H1 (cell line): ENCODE data around the gene PSMC3IP. TPM values are rescaled to one million over a fixed set of nuclear protein-coding genes. Genes with fewer than 3 reads are reported as not detected.

Source experiments
- BRCA1 ChIP-seq: IDR thresholded peaks from 2 replicates; pipeline ENCODE4 v1.6.1; 2012; ENCODE audit warnings: low read depth, low read length, improper control_type of control experiment
- CBX5 ChIP-seq: fragments of 300-800, 300-1000 bp; sonication (generic); IDR thresholded peaks from 2 replicates; pipeline ENCODE4 v1.7.1; 2016; ENCODE audit warnings: antibody characterized with exemption, low read length, low read depth
- HDAC2 ChIP-seq, 2 experiments: fragments of 300-600 bp in 1 of 2; sonication (generic) in 1 of 2; IDR thresholded peaks; 2 replicates each; pipeline ENCODE4 v1.6.1; 2011 to 2012; ENCODE audit warnings: low read depth in 2 of 2, low read length in 2 of 2, mild to moderate bottlenecking in 2 of 2, moderate library complexity in 2 of 2, borderline replicate concordance in 1 of 2, inconsistent platforms in 1 of 2
- RFX5 ChIP-seq: IDR thresholded peaks from 2 replicates; pipeline ENCODE4 v1.6.1; 2011; ENCODE audit warnings: low read depth, low read length, improper control_type of control experiment, borderline replicate concordance
- polyA plus RNA-seq, 7 experiments: library from polyadenylated mRNA; depleted of rRNA in 3 of 7; stranded (reverse) in 5 of 7; unstranded in 2 of 7; fragments of >200 nt in 5 of 7; fragments of 200-250 nt in 2 of 7; gene quantifications; 1 replicate in 5 of 7; 2 replicates in 1 of 7; 4 replicates in 1 of 7; pipeline versions ENCODE4 v1.2.1 to v1.2.3, GENCODE V29; 2011 to 2013; ENCODE audit warnings: missing spikeins in 2 of 7, mixed read lengths in 2 of 7
- total RNA-seq: library from RNA; stranded (reverse); fragmentation: NEBNext Ultra II Directional; extraction: Animal tissue kit (Norgen Biotek cat#: 25700); gene quantifications from 2 replicates; pipeline ENCODE4 v1.2.1, GENCODE V29; 2021
- TF ChIP-seq, protein P1 (sequence below): fragments of 300-600 bp; sonication (generic); IDR thresholded peaks from 2 replicates; pipeline ENCODE4 v1.7.1; 2012; ENCODE audit warnings: low read length, moderate library complexity, mild to moderate bottlenecking, inconsistent platforms; ENCODE audit not compliant: insufficient replicate concordance

Gene PSMC3IP
- total and polyA plus RNA-seq, 2 of the 8 experiments (the other 6 are each of a cell fraction or from before 2014, with no cell fraction given), result 11.5 to 21.9 TPM

DNA sequence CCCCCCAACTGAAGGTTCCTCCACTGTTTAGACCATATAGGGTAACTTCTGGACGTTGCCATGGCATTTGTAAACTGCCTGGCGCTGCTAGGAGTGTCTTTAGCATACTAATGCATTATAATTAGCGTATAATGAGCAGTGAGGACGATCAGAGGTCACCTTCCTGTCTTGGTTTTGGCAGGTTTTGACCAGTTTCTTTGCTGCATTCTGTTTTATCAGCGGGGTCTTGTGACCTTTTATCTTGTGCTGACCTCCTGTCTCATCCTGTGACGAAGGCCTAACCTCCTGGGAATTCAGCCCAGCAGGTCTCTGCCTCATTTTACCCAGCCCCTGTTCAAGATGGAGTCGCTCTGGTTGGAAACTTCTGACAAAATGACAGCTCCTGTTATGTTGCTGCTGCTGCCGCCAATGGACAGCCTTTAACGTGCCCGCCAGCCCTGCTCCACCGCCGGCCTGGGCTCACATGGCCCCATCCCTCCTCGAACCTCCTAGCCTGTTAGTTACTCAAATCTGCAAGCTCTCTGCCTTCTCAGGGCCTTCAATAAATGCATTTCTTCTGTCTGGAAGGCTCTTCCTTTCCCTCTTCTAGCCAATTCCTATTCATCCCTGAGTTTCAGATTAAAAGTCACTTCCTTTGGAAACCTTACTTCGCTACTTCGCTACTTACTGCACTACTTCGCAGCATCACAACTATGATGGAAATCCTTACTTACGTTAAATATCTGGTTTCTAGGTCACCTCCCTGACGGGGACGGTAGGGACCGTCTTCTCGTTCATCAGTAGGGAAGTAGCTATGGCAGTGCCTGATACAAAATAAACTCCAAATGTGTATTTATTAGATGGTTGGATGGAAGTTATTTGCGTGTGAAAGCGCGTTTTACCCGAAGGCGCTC is 42.1 kb downstream of the PSMC3IP start (continued):
- TF ChIP-seq, protein P1, sequence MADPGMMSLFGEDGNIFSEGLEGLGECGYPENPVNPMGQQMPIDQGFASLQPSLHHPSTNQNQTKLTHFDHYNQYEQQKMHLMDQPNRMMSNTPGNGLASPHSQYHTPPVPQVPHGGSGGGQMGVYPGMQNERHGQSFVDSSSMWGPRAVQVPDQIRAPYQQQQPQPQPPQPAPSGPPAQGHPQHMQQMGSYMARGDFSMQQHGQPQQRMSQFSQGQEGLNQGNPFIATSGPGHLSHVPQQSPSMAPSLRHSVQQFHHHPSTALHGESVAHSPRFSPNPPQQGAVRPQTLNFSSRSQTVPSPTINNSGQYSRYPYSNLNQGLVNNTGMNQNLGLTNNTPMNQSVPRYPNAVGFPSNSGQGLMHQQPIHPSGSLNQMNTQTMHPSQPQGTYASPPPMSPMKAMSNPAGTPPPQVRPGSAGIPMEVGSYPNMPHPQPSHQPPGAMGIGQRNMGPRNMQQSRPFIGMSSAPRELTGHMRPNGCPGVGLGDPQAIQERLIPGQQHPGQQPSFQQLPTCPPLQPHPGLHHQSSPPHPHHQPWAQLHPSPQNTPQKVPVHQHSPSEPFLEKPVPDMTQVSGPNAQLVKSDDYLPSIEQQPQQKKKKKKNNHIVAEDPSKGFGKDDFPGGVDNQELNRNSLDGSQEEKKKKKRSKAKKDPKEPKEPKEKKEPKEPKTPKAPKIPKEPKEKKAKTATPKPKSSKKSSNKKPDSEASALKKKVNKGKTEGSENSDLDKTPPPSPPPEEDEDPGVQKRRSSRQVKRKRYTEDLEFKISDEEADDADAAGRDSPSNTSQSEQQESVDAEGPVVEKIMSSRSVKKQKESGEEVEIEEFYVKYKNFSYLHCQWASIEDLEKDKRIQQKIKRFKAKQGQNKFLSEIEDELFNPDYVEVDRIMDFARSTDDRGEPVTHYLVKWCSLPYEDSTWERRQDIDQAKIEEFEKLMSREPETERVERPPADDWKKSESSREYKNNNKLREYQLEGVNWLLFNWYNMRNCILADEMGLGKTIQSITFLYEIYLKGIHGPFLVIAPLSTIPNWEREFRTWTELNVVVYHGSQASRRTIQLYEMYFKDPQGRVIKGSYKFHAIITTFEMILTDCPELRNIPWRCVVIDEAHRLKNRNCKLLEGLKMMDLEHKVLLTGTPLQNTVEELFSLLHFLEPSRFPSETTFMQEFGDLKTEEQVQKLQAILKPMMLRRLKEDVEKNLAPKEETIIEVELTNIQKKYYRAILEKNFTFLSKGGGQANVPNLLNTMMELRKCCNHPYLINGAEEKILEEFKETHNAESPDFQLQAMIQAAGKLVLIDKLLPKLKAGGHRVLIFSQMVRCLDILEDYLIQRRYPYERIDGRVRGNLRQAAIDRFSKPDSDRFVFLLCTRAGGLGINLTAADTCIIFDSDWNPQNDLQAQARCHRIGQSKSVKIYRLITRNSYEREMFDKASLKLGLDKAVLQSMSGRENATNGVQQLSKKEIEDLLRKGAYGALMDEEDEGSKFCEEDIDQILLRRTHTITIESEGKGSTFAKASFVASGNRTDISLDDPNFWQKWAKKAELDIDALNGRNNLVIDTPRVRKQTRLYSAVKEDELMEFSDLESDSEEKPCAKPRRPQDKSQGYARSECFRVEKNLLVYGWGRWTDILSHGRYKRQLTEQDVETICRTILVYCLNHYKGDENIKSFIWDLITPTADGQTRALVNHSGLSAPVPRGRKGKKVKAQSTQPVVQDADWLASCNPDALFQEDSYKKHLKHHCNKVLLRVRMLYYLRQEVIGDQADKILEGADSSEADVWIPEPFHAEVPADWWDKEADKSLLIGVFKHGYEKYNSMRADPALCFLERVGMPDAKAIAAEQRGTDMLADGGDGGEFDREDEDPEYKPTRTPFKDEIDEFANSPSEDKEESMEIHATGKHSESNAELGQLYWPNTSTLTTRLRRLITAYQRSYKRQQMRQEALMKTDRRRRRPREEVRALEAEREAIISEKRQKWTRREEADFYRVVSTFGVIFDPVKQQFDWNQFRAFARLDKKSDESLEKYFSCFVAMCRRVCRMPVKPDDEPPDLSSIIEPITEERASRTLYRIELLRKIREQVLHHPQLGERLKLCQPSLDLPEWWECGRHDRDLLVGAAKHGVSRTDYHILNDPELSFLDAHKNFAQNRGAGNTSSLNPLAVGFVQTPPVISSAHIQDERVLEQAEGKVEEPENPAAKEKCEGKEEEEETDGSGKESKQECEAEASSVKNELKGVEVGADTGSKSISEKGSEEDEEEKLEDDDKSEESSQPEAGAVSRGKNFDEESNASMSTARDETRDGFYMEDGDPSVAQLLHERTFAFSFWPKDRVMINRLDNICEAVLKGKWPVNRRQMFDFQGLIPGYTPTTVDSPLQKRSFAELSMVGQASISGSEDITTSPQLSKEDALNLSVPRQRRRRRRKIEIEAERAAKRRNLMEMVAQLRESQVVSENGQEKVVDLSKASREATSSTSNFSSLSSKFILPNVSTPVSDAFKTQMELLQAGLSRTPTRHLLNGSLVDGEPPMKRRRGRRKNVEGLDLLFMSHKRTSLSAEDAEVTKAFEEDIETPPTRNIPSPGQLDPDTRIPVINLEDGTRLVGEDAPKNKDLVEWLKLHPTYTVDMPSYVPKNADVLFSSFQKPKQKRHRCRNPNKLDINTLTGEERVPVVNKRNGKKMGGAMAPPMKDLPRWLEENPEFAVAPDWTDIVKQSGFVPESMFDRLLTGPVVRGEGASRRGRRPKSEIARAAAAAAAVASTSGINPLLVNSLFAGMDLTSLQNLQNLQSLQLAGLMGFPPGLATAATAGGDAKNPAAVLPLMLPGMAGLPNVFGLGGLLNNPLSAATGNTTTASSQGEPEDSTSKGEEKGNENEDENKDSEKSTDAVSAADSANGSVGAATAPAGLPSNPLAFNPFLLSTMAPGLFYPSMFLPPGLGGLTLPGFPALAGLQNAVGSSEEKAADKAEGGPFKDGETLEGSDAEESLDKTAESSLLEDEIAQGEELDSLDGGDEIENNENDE, result no peak
- TF ChIP-seq RFX5 (no peak), BRCA1 (no peak), CBX5 (no peak), HDAC2 (IDR thresholded peaks at IDR 0.05; ENCODE audit: borderline replicate concordance in 1 of 2, low read depth in 2 of 2, low read length in 2 of 2) (no peak)
